Liver (tissue), 9 donors: ENCODE data around the gene ENPP7. TPM values are rescaled to one million over a fixed set of nuclear protein-coding genes. Genes with fewer than 3 reads are reported as not detected.

Experiments used
- DNase-seq: peaks from one replicate; pipeline ENCODE4 v3.0.0-alpha.2; 2017; ENCODE audit warnings: low spot score
- H3K27ac ChIP-seq, 2 donors: one replicate each; pipeline ENCODE4 v1.7.0; 2013; ENCODE audit warnings: inconsistent platforms in 2 of 2, low read length in 2 of 2, control low read depth in 1 of 2, low read depth in 1 of 2, mild to moderate bottlenecking in 1 of 2
- H3K27me3 ChIP-seq, 4 donors: one replicate each; pipeline versions ENCODE4 v1.6.1 to v1.7.0; 2013; ENCODE audit warnings: low read length in 3 of 4, inconsistent platforms in 1 of 4, mild to moderate bottlenecking in 1 of 4, moderate library complexity in 1 of 4; ENCODE audit not compliant: control insufficient read depth in 4 of 4, insufficient read depth in 4 of 4
- H3K36me3 ChIP-seq, 4 donors: one replicate each; pipeline versions ENCODE4 v1.6.1 to v1.7.0; 2013; ENCODE audit warnings: low read length in 3 of 4, mild to moderate bottlenecking in 3 of 4, low read depth in 1 of 4, moderate library complexity in 1 of 4; ENCODE audit not compliant: control insufficient read depth in 4 of 4, insufficient read depth in 3 of 4
- H3K4me1 ChIP-seq, 4 donors: one replicate each; pipeline versions ENCODE4 v1.6.1 to v1.7.0; 2013; ENCODE audit warnings: low read length in 3 of 4, mild to moderate bottlenecking in 3 of 4, moderate library complexity in 1 of 4; ENCODE audit not compliant: control insufficient read depth in 4 of 4, insufficient read depth in 4 of 4
- H3K4me3 ChIP-seq, 3 donors: one replicate each; pipeline versions ENCODE4 v1.6.1 to v1.7.0; 2013; ENCODE audit warnings: low read length in 3 of 3, control low read depth in 1 of 3, low read depth in 1 of 3, mild to moderate bottlenecking in 1 of 3
- H3K9ac ChIP-seq, 2 donors: one replicate each; pipeline ENCODE4 v1.7.0; 2013; ENCODE audit warnings: low read length in 2 of 2, mild to moderate bottlenecking in 2 of 2, moderate library complexity in 2 of 2, control low read depth in 1 of 2, low read depth in 1 of 2
- H3K9me3 ChIP-seq, 4 donors: one replicate each; pipeline versions ENCODE4 v1.6.1 to v1.7.0; 2013; ENCODE audit warnings: low read length in 3 of 4; ENCODE audit not compliant: control insufficient read depth in 4 of 4
- FOXA2 ChIP-seq: IDR thresholded peaks from 2 replicates; pipeline ENCODE4 v1.6.1; 2016; ENCODE audit warnings: antibody characterized with exemption
- GABPA ChIP-seq, 2 donors: IDR thresholded peaks in 1 of 2; conservative IDR thresholded peaks in 1 of 2; 2 replicates each; pipeline ENCODE4 v1.6.1; 2016; ENCODE audit warnings: antibody characterized with exemption in 2 of 2, mild to moderate bottlenecking in 1 of 2, moderate library complexity in 1 of 2
- HNF4A ChIP-seq, 2 donors: conservative IDR thresholded peaks; 2 replicates each; pipeline ENCODE4 v1.6.1; 2016; ENCODE audit warnings: antibody characterized with exemption in 2 of 2, mild to moderate bottlenecking in 2 of 2
- HNF4G ChIP-seq: IDR thresholded peaks from 2 replicates; pipeline ENCODE4 v1.6.1; 2016; ENCODE audit warnings: antibody characterized with exemption
- JUND ChIP-seq, 2 donors: IDR thresholded peaks; 2 replicates each; pipeline ENCODE4 v1.6.1; 2016; ENCODE audit warnings: antibody characterized with exemption in 2 of 2
- MAX ChIP-seq: IDR thresholded peaks from 2 replicates; pipeline ENCODE4 v1.6.1; 2016; ENCODE audit warnings: antibody characterized with exemption
- NR2F2 ChIP-seq: IDR thresholded peaks from 2 replicates; pipeline ENCODE4 v1.6.1; 2016; ENCODE audit warnings: antibody characterized with exemption
- RXRA ChIP-seq, 2 donors: IDR thresholded peaks; 2 replicates each; pipeline ENCODE4 v1.6.1; 2017 to 2018; ENCODE audit warnings: antibody characterized with exemption in 2 of 2, mild to moderate bottlenecking in 1 of 2
- SP1 ChIP-seq: IDR thresholded peaks from 2 replicates; pipeline ENCODE4 v1.6.1; 2018; ENCODE audit warnings: antibody characterized with exemption, mild to moderate bottlenecking
- YY1 ChIP-seq: IDR thresholded peaks from 2 replicates; pipeline ENCODE4 v1.6.1; 2016; ENCODE audit warnings: antibody characterized with exemption, mild to moderate bottlenecking
- WGBS: extraction: QIAGEN DNeasy Blood & Tissue Kit; methylation state at CpG from one replicate; pipeline ENCODE4 v1.1.7; 2013; 5-methylcytosine and 5-hydroxymethylcytosine counted together
- polyA plus RNA-seq, 2 donors: library from polyadenylated mRNA; stranded (reverse) in 1 of 2; unstranded in 1 of 2; fragments of 200-250 nt in 1 of 2; fragments of >200 nt in 1 of 2; fragmentation: Nextera tagmentation in 1 of 2; extraction: Ambion mirVana in 1 of 2; gene quantifications; one replicate each; pipeline versions ENCODE4 v1.2.1 to v1.2.3, GENCODE V29; 2013 to 2015
- total RNA-seq, 2 donors: library from RNA; depleted of rRNA; stranded (reverse); fragments of >200 nt; gene quantifications; one replicate each; pipeline ENCODE4 v1.2.3, GENCODE V29; 2014
- TF ChIP-seq, protein P1 (sequence below): IDR thresholded peaks from 2 replicates; pipeline ENCODE4 v1.6.1; 2016; ENCODE audit warnings: antibody characterized with exemption, mild to moderate bottlenecking
- TF ChIP-seq, protein P2 (sequence below): IDR thresholded peaks from 2 replicates; pipeline ENCODE4 v1.6.1; 2016; ENCODE audit warnings: antibody characterized with exemption
- donor health status: healthy.
- donor health status: healthy.
- donor health status: healthy.
- donor health status: healthy.
- donor health status: healthy.

Gene ENPP7
- total and polyA plus RNA-seq, 4 donors = 1.7 to 12.0 (median 3.9) TPM

GRCh38 chr17:79732254-79732653 lies 1.5 kb downstream of the ENPP7 start (continued):
- TF ChIP-seq, protein P1, sequence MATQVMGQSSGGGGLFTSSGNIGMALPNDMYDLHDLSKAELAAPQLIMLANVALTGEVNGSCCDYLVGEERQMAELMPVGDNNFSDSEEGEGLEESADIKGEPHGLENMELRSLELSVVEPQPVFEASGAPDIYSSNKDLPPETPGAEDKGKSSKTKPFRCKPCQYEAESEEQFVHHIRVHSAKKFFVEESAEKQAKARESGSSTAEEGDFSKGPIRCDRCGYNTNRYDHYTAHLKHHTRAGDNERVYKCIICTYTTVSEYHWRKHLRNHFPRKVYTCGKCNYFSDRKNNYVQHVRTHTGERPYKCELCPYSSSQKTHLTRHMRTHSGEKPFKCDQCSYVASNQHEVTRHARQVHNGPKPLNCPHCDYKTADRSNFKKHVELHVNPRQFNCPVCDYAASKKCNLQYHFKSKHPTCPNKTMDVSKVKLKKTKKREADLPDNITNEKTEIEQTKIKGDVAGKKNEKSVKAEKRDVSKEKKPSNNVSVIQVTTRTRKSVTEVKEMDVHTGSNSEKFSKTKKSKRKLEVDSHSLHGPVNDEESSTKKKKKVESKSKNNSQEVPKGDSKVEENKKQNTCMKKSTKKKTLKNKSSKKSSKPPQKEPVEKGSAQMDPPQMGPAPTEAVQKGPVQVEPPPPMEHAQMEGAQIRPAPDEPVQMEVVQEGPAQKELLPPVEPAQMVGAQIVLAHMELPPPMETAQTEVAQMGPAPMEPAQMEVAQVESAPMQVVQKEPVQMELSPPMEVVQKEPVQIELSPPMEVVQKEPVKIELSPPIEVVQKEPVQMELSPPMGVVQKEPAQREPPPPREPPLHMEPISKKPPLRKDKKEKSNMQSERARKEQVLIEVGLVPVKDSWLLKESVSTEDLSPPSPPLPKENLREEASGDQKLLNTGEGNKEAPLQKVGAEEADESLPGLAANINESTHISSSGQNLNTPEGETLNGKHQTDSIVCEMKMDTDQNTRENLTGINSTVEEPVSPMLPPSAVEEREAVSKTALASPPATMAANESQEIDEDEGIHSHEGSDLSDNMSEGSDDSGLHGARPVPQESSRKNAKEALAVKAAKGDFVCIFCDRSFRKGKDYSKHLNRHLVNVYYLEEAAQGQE = no peak
- TF ChIP-seq FOXA2 = no peak
- no peak for TF ChIP-seq SP1

DNA sequence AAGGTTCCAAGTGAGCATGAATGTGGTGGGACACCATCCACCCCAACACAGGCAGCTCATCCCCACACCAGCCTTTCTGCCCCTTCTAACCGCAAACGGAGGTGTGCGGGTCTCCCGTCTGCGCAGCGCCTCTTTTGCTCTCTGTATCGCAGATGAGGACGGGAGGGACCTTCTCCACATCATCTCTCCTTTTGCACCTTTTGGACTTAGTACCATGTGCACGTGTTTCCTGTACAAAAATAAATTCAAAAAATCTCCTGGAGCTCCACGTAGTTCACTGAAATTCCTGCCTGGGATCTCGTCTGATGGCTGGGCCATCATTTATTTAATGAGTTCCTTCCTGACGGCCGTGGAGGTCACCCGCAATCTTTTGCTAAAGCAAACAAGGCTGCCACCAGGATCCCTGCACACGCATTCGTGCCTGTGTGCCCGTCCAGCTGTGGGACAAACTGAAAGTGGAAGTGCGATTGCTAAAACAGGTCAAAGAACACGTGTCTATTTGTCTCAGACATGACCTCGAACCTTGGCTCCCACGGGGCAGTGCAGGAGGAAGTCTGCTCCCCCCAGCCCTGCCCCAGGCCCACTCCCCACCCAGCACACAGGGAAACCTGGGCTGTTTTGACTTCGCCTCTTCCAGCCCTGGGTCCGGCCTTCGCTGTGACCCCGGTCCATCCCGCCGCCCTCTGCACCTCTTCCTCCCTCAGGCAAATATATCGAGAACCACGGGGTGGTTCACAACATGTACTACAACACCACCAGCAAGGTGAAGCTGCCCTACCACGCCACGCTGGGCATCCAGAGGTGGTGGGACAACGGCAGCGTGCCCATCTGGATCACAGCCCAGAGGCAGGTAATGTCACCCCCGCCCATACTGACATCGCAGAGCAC lies 2.3 kb downstream of the ENPP7 start:
- H3K9me3 ChIP-seq = no peaks in the 10 kb centered on the region
- DNase-seq = peak; percentile 54
- WGBS = 31% methylated on average over 35 of the region's 35 CpGs
- peaks cover 11 to 36% (median 24%) of the 10 kb centered on the region in 4 donors for H3K4me1 ChIP-seq
- peak overlapping the region; percentile 0 to 80 for H3K9ac ChIP-seq
- H3K27ac ChIP-seq = peak overlapping the region; percentile 38 to 77
- no peaks in the 10 kb centered on the region for H3K36me3 ChIP-seq
- TF ChIP-seq, protein P2, sequence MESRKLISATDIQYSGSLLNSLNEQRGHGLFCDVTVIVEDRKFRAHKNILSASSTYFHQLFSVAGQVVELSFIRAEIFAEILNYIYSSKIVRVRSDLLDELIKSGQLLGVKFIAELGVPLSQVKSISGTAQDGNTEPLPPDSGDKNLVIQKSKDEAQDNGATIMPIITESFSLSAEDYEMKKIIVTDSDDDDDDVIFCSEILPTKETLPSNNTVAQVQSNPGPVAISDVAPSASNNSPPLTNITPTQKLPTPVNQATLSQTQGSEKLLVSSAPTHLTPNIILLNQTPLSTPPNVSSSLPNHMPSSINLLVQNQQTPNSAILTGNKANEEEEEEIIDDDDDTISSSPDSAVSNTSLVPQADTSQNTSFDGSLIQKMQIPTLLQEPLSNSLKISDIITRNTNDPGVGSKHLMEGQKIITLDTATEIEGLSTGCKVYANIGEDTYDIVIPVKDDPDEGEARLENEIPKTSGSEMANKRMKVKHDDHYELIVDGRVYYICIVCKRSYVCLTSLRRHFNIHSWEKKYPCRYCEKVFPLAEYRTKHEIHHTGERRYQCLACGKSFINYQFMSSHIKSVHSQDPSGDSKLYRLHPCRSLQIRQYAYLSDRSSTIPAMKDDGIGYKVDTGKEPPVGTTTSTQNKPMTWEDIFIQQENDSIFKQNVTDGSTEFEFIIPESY = no peak
- TF ChIP-seq HNF4A (conservative IDR thresholded peaks at IDR 0.05) (peak; percentile 89 to 90), FOXA2 (peak; percentile 42), GABPA (IDR thresholded peaks at IDR 0.05 in 1 of 2, conservative IDR thresholded peaks at IDR 0.05 in 1 of 2) (peak in 1 of 2 donors; percentile 72), HNF4G (no peak), MAX (no peak), RXRA (IDR thresholded peaks at IDR 0.05) (peak; percentile 82 to 85), SP1 (peak; percentile 89), YY1 (peak; percentile 76), JUND (IDR thresholded peaks at IDR 0.05) (peak in 1 of 2 donors; percentile 54), NR2F2 (peak; percentile 58)
- TF ChIP-seq, protein P1 = peak; percentile 85
- H3K4me3 ChIP-seq = peak overlapping the region; percentile 39 to 62 (median 56)
- no peaks in the 10 kb centered on the region for H3K27me3 ChIP-seq
